GM12873 (cell line): Measurements from ENCODE around the gene SPIRE2.

Experiments
- TF ChIP-seq, protein P1 (sequence below): IDR thresholded peaks from 2 replicates; pipeline ENCODE4 v1.5.1; 2012; ENCODE audit warnings: low read depth, mild to moderate bottlenecking, moderate library complexity, low read length, control low read depth; ENCODE audit not compliant: insufficient read depth; ENCODE audit errors: missing control alignments

Gene SPIRE2, protein sequence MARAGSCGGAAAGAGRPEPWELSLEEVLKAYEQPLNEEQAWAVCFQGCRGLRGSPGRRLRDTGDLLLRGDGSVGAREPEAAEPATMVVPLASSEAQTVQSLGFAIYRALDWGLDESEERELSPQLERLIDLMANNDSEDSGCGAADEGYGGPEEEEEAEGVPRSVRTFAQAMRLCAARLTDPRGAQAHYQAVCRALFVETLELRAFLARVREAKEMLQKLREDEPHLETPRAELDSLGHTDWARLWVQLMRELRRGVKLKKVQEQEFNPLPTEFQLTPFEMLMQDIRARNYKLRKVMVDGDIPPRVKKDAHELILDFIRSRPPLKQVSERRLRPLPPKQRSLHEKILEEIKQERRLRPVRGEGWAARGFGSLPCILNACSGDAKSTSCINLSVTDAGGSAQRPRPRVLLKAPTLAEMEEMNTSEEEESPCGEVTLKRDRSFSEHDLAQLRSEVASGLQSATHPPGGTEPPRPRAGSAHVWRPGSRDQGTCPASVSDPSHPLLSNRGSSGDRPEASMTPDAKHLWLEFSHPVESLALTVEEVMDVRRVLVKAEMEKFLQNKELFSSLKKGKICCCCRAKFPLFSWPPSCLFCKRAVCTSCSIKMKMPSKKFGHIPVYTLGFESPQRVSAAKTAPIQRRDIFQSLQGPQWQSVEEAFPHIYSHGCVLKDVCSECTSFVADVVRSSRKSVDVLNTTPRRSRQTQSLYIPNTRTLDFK

DNA sequence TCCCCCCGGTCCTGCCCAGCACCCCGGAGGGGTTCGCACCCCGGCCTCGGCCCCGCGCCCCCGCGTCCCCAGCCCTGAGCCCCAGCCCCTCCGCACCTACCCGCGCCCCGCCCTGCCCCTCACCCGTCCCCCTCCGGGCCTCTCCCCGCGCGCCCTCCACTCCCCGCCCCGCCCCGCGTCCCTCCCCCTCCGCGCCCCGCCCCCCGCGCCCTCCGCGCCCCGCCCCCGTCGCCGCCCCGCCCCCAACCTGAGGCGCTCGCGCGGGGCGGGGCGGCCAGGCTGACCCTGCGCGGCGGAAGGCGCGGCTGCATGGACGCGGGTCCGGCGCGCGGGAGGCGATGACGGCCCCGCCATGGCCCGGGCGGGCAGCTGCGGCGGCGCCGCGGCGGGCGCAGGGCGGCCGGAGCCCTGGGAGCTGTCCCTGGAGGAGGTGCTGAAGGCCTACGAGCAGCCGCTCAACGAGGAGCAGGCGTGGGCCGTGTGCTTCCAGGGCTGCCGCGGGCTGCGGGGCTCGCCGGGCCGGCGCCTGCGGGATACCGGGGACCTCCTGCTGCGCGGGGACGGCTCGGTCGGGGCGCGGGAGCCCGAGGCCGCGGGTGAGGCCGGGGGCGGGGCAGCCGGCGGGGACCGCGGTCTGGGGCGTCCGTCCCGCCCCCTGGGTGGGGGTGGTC lies at the start of gene SPIRE2:
SPIRE2 (plus strand) TSS at position 277 of the 671 bp plus-strand sequence; CDS start at position 353, 76 bp downstream.
- TF ChIP-seq, protein P1, sequence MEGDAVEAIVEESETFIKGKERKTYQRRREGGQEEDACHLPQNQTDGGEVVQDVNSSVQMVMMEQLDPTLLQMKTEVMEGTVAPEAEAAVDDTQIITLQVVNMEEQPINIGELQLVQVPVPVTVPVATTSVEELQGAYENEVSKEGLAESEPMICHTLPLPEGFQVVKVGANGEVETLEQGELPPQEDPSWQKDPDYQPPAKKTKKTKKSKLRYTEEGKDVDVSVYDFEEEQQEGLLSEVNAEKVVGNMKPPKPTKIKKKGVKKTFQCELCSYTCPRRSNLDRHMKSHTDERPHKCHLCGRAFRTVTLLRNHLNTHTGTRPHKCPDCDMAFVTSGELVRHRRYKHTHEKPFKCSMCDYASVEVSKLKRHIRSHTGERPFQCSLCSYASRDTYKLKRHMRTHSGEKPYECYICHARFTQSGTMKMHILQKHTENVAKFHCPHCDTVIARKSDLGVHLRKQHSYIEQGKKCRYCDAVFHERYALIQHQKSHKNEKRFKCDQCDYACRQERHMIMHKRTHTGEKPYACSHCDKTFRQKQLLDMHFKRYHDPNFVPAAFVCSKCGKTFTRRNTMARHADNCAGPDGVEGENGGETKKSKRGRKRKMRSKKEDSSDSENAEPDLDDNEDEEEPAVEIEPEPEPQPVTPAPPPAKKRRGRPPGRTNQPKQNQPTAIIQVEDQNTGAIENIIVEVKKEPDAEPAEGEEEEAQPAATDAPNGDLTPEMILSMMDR: no peak

DNA sequence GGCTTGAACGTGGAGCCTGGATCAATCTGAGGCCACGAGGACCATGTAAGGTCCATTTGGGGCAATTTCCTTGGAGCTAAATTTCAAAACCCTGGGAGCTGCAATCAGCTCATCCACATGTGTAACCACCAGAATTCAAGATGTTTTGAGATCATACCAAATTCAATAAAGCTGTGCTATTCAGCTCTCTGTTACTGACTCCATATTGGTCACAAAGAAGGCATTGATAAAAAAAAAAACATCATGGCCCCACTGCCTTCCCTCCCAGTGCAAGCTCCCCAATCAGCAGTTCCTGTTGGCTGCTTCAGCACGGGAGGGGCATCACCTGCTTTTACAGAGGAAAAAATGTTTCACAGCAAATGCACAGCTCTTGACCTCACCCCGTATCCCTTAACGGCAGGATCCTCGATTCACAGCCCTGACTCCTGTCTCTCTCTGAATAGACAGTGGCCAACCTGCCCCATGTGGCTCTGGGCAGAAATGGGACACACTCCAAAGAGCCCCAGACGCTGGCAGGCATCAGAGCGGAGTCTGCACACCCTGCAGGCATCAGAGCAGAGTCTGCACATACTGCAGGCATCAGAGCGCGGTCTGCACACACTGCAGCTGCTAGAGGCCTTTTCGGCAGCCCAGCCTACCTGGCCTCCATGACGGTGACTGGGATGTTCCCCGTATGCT lies 48.9 kb upstream of the SPIRE2 start:
- TF ChIP-seq, protein P1: no peak

DNA sequence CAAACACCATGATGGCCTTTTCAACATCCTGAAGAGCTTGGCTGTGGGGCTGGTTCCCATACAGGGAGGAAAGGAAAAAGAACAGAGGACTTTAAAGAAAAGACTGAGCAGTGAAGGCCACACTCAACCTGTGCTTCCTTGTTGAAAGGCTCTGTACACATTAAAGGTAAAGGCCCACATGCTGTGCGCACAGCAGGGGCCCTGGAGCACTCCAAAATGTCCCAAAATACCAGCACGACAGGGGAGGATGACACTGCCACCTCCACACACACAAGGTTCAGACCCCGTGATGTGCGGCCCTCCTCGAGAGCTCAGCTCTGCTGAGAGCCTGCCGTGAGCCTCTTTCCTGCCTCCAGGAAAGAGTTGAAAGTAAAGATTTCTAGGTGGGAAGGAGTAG lies 48.4 kb upstream of the SPIRE2 start:
- TF ChIP-seq, protein P1: no peak

DNA sequence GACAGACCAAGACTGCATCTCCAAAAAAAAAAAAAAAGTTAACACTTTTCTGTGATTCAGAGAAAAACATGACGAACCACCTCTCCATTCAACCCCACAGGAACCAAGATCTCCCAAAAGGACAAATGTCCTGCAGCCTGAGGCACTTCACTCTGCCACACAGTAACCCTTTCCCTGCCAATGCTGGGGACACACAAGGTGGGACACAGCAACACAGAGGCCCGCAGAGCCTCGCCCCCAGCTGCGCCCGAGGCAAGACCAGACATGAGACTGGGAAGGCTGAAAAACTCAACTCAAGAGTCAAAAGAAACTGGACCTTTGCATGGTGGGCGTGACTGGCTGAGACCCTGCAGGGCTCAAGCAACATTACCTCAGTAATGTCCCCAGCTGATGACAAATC lies 45.8 kb upstream of the SPIRE2 start:
- TF ChIP-seq, protein P1: no peak

DNA sequence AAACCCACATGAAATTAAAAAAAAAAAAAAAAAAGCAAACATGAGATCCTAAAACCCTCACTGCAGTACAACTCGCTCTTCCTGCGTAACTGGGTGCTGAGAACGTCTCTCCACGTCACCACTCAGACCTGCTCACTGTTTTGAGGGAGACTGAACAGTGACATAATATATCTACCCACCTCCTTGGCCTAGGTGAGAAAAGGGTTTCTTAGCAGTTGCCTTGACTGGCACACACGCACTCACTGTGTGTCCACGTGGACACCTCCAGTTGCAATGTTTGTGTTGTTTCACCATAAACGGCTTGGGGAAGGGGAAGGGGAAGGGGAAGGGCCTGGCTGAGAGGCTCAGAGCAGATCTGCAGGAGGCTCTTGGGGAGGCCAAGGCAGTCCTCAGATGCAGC lies 43.9 kb upstream of the SPIRE2 start:
- TF ChIP-seq, protein P1: no peak

DNA sequence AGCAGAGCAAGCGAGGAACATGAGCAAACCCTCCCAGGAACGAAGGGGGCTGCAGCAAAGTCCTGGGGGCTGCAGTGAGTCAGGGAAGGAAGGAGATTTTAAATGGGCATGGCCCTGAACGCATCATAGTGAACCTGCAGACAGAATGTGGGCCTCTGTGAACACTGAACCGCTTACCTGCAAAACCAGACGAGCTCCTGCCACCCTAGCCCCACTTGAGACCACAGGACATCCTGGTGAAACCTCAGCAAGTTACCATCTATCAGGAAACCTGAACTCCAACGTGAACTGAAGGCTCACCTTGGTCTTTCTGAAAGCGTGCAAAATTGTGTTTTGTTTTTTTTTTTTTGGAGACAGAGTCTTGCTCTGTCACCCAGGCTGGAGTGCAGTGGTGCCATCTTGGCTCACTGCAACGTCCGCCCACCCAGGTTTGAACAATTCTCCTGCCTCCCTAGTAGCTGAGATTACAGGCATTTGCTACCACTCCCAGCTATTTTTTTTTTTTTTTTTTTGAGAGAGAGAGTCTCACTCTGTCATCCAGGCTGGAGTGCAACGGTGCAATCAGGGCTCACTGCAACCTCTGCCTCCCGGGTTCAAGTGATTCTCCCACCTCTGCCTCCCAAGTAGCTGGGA lies 42.6 kb upstream of the SPIRE2 start:
- TF ChIP-seq, protein P1: no peak
